Motor neuron (in vitro differentiated cells): ENCODE data around the gene IL3. TPM values are rescaled to one million over a fixed set of nuclear protein-coding genes. Genes with fewer than 3 reads are reported as not detected.

Source experiments
- ATAC-seq, 8 experiments: fragments of 200-7000 bp; cut with Tn5 transposase; replicated peaks in 6 of 8; 2 replicates each; pipeline ENCODE4 v1.8.0; 2021; ENCODE audit warnings: mild to moderate bottlenecking in 8 of 8, moderate library complexity in 8 of 8
- H3K27ac ChIP-seq, 2 donors: fragments of 250-450 bp; sonication (Bioruptor Pico); 2 replicates each; pipeline ENCODE4 v1.9.0; 2021; ENCODE audit warnings: antibody characterized with exemption in 2 of 2, mild to moderate bottlenecking in 2 of 2, moderate library complexity in 1 of 2
- H3K4me1 ChIP-seq, 2 donors: fragments of 250-450 bp; sonication (Bioruptor Pico); replicated peaks in 1 of 2; 2 replicates each; pipeline ENCODE4 v1.6.1; 2021; ENCODE audit warnings: antibody characterized with exemption in 2 of 2, mild to moderate bottlenecking in 2 of 2, moderate library complexity in 1 of 2
- H3K4me3 ChIP-seq, 5 donors: fragments of 250-450 bp; sonication (Bioruptor Pico); 2 replicates each; pipeline ENCODE4 v1.9.0; 2021; ENCODE audit warnings: antibody characterized with exemption in 5 of 5, mild to moderate bottlenecking in 5 of 5, moderate library complexity in 4 of 5
- WGBS, 10 experiments: fragments of 450-650 bp; shearing (Covaris generic); methylation state at CpG; one replicate each; pipeline ENCODE4 v1.0.0; 2022; 5-methylcytosine and 5-hydroxymethylcytosine counted together
- in situ Hi-C, 9 experiments: fragments of 400-800 bp; cut with MboI; loops; one replicate each; pipeline ENCODE4 v1.15.0; 2021; ENCODE audit warnings: low sequenced_read_pairs in 9 of 9, low pct_unique_long_range_greater_than_20kb in 2 of 9; ENCODE audit not compliant: unreplicated experiment in 9 of 9
- total RNA-seq, 8 experiments: library from RNA; unstranded; fragments of 300-600 nt; gene quantifications; 2 replicates each; pipeline versions ENCODE4 v1.2.3 to v1.2.4, GENCODE V29; 2022

Gene IL3
- total RNA-seq, 8 experiments from 2014 or later, result 0.38 TPM; not detected in 7

- H3K27ac ChIP-seq, result no peak overlapping the region
- peak; percentile 74 to 87 (median 82) for ATAC-seq
- no peaks in the 10 kb centered on the region for H3K4me1 ChIP-seq
- no peak overlapping the region for H3K4me3 ChIP-seq
- 80% methylated on average over 1 of the region's 11 CpGs; no CpG with 5 or more reads in 9 of the 10 experiments for whole genome bisulfite sequencing, 10 experiments
- in situ Hi-C loops, result no loop called here
Observed at GRCh38 chr5:132064738-132065331, 4.4 kb downstream of the IL3 start.

GRCh38 chr5:132065351-132065937 lies 5.0 kb downstream of the IL3 start:
- peak; percentile 61 to 73 (median 70) for ATAC-seq
- H3K4me1 ChIP-seq, result no peaks in the 10 kb centered on the region
- H3K4me3 ChIP-seq, result no peak overlapping the region
- in situ Hi-C loops, result no loop called here
- 39 to 100% (median 67%) methylated on average over 1 to 2 of the region's 4 CpGs; no CpG with 5 or more reads in 4 of the 10 experiments for WGBS, 10 experiments
- H3K27ac ChIP-seq, result no peak overlapping the region

GRCh38 chr5:132065951-132066701 lies 5.7 kb downstream of the IL3 start:
- Histone ChIP-seq H3K4me3 (no peak overlapping the region), H3K4me1 (no peaks in the 10 kb centered on the region), H3K27ac (no peak overlapping the region)
- ATAC-seq, result no peak
- 86 to 100% methylated on average over 2 to 3 of the region's 13 CpGs; no CpG with 5 or more reads in 8 of the 10 experiments for WGBS, 10 experiments
- in situ Hi-C loops, result no loop called here

- in situ Hi-C loops, result no loop called here
- WGBS, 10 experiments, result 69 to 94% (median 79%) methylated on average over 1 to 4 of the region's 4 CpGs; no CpG with 5 or more reads in 5 of the 10 experiments
- H3K27ac ChIP-seq, result no peak overlapping the region
- H3K4me3 ChIP-seq, result no peak overlapping the region
- ATAC-seq, result no peak
- no peaks in the 10 kb centered on the region for H3K4me1 ChIP-seq
Observed at GRCh38 chr5:132066871-132067270, 6.4 kb downstream of the IL3 start.

- WGBS, 10 experiments, result no CpG with 5 or more reads among the region's 11 CpGs
- H3K4me1 ChIP-seq, result no peaks in the 10 kb centered on the region
- H3K4me3 ChIP-seq, result no peak overlapping the region
- H3K27ac ChIP-seq, result no peak overlapping the region
- no peak for ATAC-seq
- in situ Hi-C loops, result no loop called here
Observed at GRCh38 chr5:132067451-132067850, 7.0 kb downstream of the IL3 start.

GRCh38 chr5:132067941-132068808 lies 7.7 kb downstream of the IL3 start:
- no peak for ATAC-seq
- WGBS, 10 experiments, result 50 to 100% (median 85%) methylated on average over 1 to 5 of the region's 13 CpGs; no CpG with 5 or more reads in 4 of the 10 experiments
- no peak overlapping the region for H3K4me3 ChIP-seq
- in situ Hi-C loops, result no loop called here
- H3K4me1 ChIP-seq, result no peaks in the 10 kb centered on the region
- no peak overlapping the region for H3K27ac ChIP-seq

- in situ Hi-C loops, result no loop called here
- Histone ChIP-seq H3K27ac (no peak overlapping the region), H3K4me3 (no peak overlapping the region), H3K4me1 (no peaks in the 10 kb centered on the region)
- WGBS, 10 experiments, result 40 to 100% (median 80%) methylated on average over 1 to 7 of the region's 10 CpGs; no CpG with 5 or more reads in 4 of the 10 experiments
- no peak for ATAC-seq
Observed at GRCh38 chr5:132069561-132069960, 9.1 kb downstream of the IL3 start.

GRCh38 chr5:132069994-132070393 lies 9.5 kb downstream of the IL3 start:
- in situ Hi-C loops, result no loop called here
- WGBS, 10 experiments, result 80 to 83% (median 80%) methylated on average over 1 of the region's 3 CpGs; no CpG with 5 or more reads in 7 of the 10 experiments
- H3K4me3 ChIP-seq, result no peak overlapping the region

GRCh38 chr5:132070460-132071337 lies 10.2 kb downstream of the IL3 start:
- Histone ChIP-seq H3K4me1 (no peaks in the 10 kb centered on the region), H3K27ac (no peak overlapping the region), H3K4me3 (no peak overlapping the region)
- peak in 3 of 8 experiments; percentile 46 to 83 (median 69) for ATAC-seq
- in situ Hi-C loops, result no loop called here
- 40 to 100% (median 80%) methylated on average over 1 to 4 of the region's 13 CpGs; no CpG with 5 or more reads in 2 of the 10 experiments for WGBS, 10 experiments

More at GRCh38 chr5:132069994-132070393, 9.5 kb downstream of the IL3 start:
- ATAC-seq, result no peak
- H3K27ac ChIP-seq, result no peak overlapping the region
- H3K4me1 ChIP-seq, result no peaks in the 10 kb centered on the region

- Histone ChIP-seq H3K4me1 (no peaks in the 10 kb centered on the region), H3K4me3 (no peak overlapping the region), H3K27ac (no peak overlapping the region)
- in situ Hi-C loops, result no loop called here
- WGBS, 10 experiments, result 0 to 43% (median 24%) methylated on average over 1 to 2 of the region's 2 CpGs; no CpG with 5 or more reads in 4 of the 10 experiments
- no peak for ATAC-seq
Observed at GRCh38 chr5:132071338-132071707, 10.9 kb downstream of the IL3 start.

- H3K27ac ChIP-seq, result no peak overlapping the region
- H3K4me1 ChIP-seq, result no peaks in the 10 kb centered on the region
- no peak for ATAC-seq
- WGBS, 10 experiments, result 60 to 100% (median 82%) methylated on average over 1 to 4 of the region's 4 CpGs; no CpG with 5 or more reads in 5 of the 10 experiments
- H3K4me3 ChIP-seq, result no peak overlapping the region
- in situ Hi-C loops, result no loop called here
Observed at GRCh38 chr5:132072070-132072469, 11.6 kb downstream of the IL3 start.

- H3K4me3 ChIP-seq, result no peak overlapping the region
- H3K27ac ChIP-seq, result no peak overlapping the region
- H3K4me1 ChIP-seq, result no peaks in the 10 kb centered on the region
- in situ Hi-C loops, result no loop called here
- no peak for ATAC-seq
- 17 to 86% (median 60%) methylated on average over 1 of the region's 2 CpGs; no CpG with 5 or more reads in 3 of the 10 experiments for WGBS, 10 experiments
Observed at GRCh38 chr5:132072528-132072927, 12.1 kb downstream of the IL3 start.
